GM23248 (cell line): ENCODE data around the gene KRTAP10-9.

Source experiments
- EZH2 ChIP-seq: fragments of 200-600 bp; sonication (generic); IDR thresholded peaks from 2 replicates; pipeline ENCODE4 v1.6.1; 2018; ENCODE audit warnings: antibody characterized with exemption, mild to moderate bottlenecking; ENCODE audit not compliant: insufficient read depth, poor library complexity, severe bottlenecking
- EZH2phosphoT487 ChIP-seq: fragments of 200-600 bp; sonication (generic); IDR thresholded peaks from 2 replicates; pipeline ENCODE4 v1.6.1; 2018; ENCODE audit warnings: antibody characterized with exemption, moderate library complexity, mild to moderate bottlenecking, low read depth; ENCODE audit not compliant: insufficient read depth

DNA sequence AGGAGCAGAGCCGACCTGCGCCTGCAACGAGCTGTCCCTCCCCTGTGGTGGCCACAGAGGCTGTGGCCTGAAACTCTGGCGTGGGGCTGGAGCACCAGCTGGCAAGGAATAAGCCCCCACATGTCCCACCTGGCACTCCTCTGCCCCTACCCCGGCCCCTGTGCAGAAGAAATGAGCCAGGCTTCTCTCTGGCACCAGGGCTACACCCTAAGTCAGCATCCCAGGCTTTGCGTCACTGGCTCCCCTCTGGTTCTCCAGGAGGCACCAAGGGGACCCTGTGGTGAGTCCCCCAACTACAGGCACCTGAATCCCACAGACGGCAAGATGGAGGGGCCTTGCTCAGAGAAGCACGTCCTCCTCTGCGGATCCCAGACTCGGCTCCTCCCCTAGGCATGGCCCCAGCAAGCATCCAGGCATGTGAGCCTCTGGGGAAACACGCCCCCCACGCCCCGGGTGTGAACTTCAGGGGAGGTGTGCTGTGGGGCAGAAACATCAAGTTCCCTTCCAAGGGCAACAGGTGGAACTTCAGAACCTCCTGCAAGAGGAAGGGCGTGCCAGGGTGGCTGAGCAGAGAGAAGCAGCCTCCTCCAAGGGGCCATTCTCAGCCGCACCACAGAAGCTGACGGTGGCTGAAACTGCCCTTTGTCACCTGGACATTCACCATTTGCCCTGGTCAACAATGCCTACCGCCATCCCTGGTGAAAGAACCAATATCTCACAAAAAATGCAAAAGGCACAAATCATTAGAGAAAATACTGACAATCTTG lies 23.6 kb upstream of the KRTAP10-9 start:
- no peak for TF ChIP-seq EZH2
- TF ChIP-seq EZH2phosphoT487, result no peak
